Measurements from ENCODE around the gene ITGA2B. TPM values are rescaled to one million over a fixed set of nuclear protein-coding genes. Genes with fewer than 3 reads are reported as not detected.

The ITGA2B gene
- total RNA-seq, 4 donors from 2014 or later = 1.5 to 3.0 (median 2.8) TPM

- Histone ChIP-seq H3K4me3 (peak overlapping the region; percentile 24 to 59 (median 51)), H3K27me3 (peaks cover 0 to 16% of the 10 kb centered on the region in 2 donors), H3K9me3 (no peaks in the 10 kb centered on the region), H3K27ac (peak overlapping the region in 1 of 4 donors; percentile 59), H3K36me3 (peaks cover 0 to 8% (median 0%) of the 10 kb centered on the region in 3 donors), H3K4me1 (peaks cover 0 to 24% (median 14%) of the 10 kb centered on the region in 4 donors)
- TF ChIP-seq EP300 (IDR thresholded peaks at IDR 0.05) (no peak), POLR2A (IDR thresholded peaks at IDR 0.05) (peak in 1 of 2 donors; percentile 51), CTCF (IDR thresholded peaks at IDR 0.05) (peak in 1 of 5 experiments; percentile 27)
- 4 to 5% methylated on average over 57 to 62 of the region's 68 CpGs for WGBS, 2 donors
- DNase-seq (ENCODE audit: low spot score in 2 of 2) = peak; percentile 56 to 62
These were observed 3.9 kb downstream of the ITGA2B start for GRCh38 chr17:44385287-44386181.

DNA sequence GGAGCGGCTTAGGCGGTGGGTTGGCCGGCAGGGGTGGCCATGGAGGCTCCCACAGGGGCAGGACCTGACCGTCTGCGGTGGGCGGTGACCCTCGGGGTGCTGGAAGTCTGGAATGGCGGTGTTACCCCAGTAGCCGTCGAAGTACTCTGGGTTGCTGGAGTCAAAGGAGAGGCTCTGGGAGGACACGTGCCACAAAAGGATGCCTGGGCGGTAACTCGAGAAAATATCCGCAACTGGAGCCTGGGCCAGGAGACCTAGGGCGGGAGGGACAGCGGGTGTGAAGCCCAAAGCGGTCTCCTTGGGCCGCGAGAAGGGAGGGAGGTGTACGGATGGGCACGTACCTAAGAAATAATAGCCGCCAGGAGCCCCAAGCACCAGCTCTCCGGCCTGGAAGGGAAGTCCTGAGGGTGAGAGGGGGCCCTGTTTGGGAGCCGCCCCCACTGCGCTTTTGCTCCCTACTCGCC, 4.6 kb downstream of the ITGA2B start:
- no peak for TF ChIP-seq EP300 (IDR thresholded peaks at IDR 0.05)
- TF ChIP-seq CTCF (IDR thresholded peaks at IDR 0.05) = no peak
- no peak for TF ChIP-seq POLR2A (IDR thresholded peaks at IDR 0.05)
- 4 to 5% methylated on average over 26 of the region's 26 CpGs for WGBS, 2 donors
- H3K27ac ChIP-seq = no peak overlapping the region
- DNase-seq (ENCODE audit: low spot score in 2 of 2) = no peak
- no peaks in the 10 kb centered on the region for H3K9me3 ChIP-seq
- H3K36me3 ChIP-seq = peaks cover 0 to 7% (median 0%) of the 10 kb centered on the region in 3 donors
- H3K27me3 ChIP-seq = peaks cover 0 to 16% of the 10 kb centered on the region in 2 donors
- peak overlapping the region; percentile 24 to 59 (median 51) for H3K4me3 ChIP-seq
- H3K4me1 ChIP-seq = peaks cover 0 to 24% (median 14%) of the 10 kb centered on the region in 4 donors

GRCh38 chr17:44384281-44384822, 5.1 kb downstream of the ITGA2B start:
- Histone ChIP-seq H3K4me3 (peak overlapping the region in 2 of 4 donors; percentile 24 to 59), H3K4me1 (peaks cover 0 to 21% (median 14%) of the 10 kb centered on the region in 4 donors), H3K9me3 (no peaks in the 10 kb centered on the region), H3K36me3 (peaks cover 0 to 2% (median 0%) of the 10 kb centered on the region in 3 donors), H3K27me3 (peaks cover 0 to 16% of the 10 kb centered on the region in 2 donors), H3K27ac (no peak overlapping the region)
- no peak for TF ChIP-seq EP300 (IDR thresholded peaks at IDR 0.05)
- TF ChIP-seq CTCF (IDR thresholded peaks at IDR 0.05) = no peak
- whole genome bisulfite sequencing, 2 donors = 27 to 28% methylated on average over 25 of the region's 29 CpGs
- DNase-seq (ENCODE audit: low spot score in 2 of 2) = no peak

DNA sequence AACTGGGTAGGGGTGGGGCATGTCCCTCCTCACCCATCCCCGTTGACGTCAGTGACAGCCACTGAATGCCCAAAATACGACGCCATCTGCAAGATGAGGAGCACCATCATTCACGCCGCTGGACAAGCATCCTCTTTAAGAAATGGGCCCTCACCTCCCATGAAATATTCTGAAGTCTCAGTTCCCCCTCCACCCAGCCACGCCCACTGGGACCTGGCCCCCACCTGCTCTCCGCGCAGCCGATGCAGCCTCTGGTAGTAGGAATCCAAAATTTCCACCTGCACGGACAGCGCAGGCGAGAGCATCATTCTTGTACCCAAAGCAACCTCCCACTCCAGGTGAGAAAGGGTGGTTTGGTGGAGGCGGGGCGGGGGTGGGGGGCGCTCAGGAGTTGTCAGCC, 5.6 kb downstream of the ITGA2B start:
- H3K9me3 ChIP-seq = no peaks in the 10 kb centered on the region
- no peak for DNase-seq (ENCODE audit: low spot score in 2 of 2)
- TF ChIP-seq POLR2A (IDR thresholded peaks at IDR 0.05) = no peak
- H3K27ac ChIP-seq = no peak overlapping the region
- H3K27me3 ChIP-seq = peaks cover 0 to 16% of the 10 kb centered on the region in 2 donors
- H3K36me3 ChIP-seq = no peaks in the 10 kb centered on the region
- WGBS, 2 donors = 71 to 75% methylated on average over 16 of the region's 16 CpGs
- H3K4me3 ChIP-seq = no peak overlapping the region
- peaks cover 0 to 19% (median 14%) of the 10 kb centered on the region in 4 donors for H3K4me1 ChIP-seq

DNA sequence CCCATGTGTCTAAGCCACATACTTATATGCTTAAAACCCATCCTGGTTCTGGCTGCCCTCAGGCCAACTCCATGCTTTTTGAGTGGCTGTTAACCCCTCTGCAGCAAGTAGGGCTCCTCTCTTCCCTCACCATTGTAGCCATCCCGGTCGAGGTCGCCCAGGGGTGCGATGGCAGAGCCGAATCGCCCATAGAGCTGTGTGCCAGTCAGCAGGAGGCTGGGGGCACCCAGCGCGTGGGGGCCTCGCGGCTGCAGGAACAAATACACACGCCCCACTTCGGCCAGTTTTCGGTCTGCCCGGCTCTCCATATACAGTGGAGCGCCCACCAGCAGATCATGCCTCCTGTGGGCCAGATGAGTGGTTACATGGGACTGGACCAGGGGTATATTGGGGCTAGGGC, 6.1 kb downstream of the ITGA2B start:
- H3K4me3 ChIP-seq = no peak overlapping the region
- no peaks in the 10 kb centered on the region for H3K9me3 ChIP-seq
- WGBS, 2 donors = 87 to 94% methylated on average over 6 to 11 of the region's 15 CpGs
- H3K27ac ChIP-seq = no peak overlapping the region
- H3K4me1 ChIP-seq = peaks cover 0 to 19% (median 14%) of the 10 kb centered on the region in 4 donors
- DNase-seq (ENCODE audit: low spot score in 2 of 2) = no peak
- H3K36me3 ChIP-seq = no peaks in the 10 kb centered on the region
- TF ChIP-seq EP300 (IDR thresholded peaks at IDR 0.05) (no peak), POLR2A (IDR thresholded peaks at IDR 0.05) (no peak), CTCF (IDR thresholded peaks at IDR 0.05) (no peak)
- peaks cover 0 to 16% of the 10 kb centered on the region in 2 donors for H3K27me3 ChIP-seq

Data from tibial nerve (tissue), 4 donors.